ENCODE measurements around the gene MYBBP1A. TPM values are rescaled to one million over a fixed set of nuclear protein-coding genes. Genes with fewer than 3 reads are reported as not detected.
A peak's percentile ranks its signal among the peaks of the same experiment; 100 is the strongest.

MYBBP1A gene
- total and polyA plus RNA-seq, 2 of the 13 experiments (the other 11 are each of a cell fraction or from before 2014, with no cell fraction given): 18.6 to 54.8 TPM

DNA sequence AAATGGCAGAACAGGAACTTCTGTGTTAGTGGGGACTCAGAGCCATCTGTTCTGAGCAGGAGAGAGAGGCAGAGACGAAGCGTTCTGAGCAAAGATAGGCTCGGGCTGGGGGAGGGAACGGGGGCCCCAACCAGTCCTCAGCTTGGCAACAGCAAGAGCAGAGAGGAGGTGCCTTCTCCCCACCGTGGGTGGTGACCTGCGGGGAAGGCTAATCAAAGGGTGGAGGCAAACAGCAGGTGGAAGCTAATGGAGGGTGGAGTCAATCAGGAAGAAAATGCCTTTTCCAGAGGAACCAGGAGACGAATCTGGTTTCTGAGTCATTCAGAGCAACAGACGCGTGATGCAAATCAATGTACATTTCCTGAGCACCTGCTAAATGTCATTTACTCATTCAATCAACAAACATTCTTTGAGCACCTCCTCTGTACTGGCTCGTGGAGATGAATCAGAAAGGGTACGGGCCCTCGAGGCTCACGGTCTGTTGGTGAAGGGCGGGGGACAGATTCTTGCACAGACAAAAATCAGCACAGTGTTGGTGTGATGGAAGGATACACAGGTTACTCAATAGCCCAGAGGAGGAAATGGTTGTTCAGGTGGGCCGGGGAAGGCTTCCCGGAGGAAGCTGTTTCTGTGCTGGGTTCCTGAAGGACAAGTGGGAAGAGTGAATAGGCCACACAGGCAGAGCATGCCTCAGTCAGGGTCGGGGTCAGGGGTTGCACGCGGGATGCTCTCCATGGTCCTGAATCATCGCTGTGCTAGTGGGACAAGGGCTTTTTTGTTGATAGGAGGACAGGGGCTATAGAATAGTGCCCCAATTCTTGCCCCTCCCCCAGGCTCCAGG is 62.2 kb downstream of the MYBBP1A start (continued):
- TF ChIP-seq, protein P1, sequence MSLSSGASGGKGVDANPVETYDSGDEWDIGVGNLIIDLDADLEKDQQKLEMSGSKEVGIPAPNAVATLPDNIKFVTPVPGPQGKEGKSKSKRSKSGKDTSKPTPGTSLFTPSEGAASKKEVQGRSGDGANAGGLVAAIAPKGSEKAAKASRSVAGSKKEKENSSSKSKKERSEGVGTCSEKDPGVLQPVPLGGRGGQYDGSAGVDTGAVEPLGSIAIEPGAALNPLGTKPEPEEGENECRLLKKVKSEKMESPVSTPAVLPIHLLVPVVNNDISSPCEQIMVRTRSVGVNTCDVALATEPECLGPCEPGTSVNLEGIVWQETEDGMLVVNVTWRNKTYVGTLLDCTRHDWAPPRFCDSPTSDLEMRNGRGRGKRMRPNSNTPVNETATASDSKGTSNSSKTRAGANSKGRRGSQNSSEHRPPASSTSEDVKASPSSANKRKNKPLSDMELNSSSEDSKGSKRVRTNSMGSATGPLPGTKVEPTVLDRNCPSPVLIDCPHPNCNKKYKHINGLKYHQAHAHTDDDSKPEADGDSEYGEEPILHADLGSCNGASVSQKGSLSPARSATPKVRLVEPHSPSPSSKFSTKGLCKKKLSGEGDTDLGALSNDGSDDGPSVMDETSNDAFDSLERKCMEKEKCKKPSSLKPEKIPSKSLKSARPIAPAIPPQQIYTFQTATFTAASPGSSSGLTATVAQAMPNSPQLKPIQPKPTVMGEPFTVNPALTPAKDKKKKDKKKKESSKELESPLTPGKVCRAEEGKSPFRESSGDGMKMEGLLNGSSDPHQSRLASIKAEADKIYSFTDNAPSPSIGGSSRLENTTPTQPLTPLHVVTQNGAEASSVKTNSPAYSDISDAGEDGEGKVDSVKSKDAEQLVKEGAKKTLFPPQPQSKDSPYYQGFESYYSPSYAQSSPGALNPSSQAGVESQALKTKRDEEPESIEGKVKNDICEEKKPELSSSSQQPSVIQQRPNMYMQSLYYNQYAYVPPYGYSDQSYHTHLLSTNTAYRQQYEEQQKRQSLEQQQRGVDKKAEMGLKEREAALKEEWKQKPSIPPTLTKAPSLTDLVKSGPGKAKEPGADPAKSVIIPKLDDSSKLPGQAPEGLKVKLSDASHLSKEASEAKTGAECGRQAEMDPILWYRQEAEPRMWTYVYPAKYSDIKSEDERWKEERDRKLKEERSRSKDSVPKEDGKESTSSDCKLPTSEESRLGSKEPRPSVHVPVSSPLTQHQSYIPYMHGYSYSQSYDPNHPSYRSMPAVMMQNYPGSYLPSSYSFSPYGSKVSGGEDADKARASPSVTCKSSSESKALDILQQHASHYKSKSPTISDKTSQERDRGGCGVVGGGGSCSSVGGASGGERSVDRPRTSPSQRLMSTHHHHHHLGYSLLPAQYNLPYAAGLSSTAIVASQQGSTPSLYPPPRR (CRISPR knock-in tag; IDR thresholded peaks at IDR 0.05; ENCODE audit: borderline replicate concordance): no peak
- TF ChIP-seq ZC3H13 (CRISPR knock-in tag; IDR thresholded peaks at IDR 0.05) (no peak), PAF1 (CRISPR knock-in tag; IDR thresholded peaks at IDR 0.05) (no peak), NCOR1 (IDR thresholded peaks at IDR 0.05; ENCODE audit: borderline replicate concordance, low read length) (no peak), SIN3A (IDR thresholded peaks at IDR 0.05; ENCODE audit: borderline replicate concordance, low read depth, low read length) (no peak), ZNF317 (CRISPR knock-in tag; IDR thresholded peaks at IDR 0.05) (0 out of 2 replicates have a peak, but pooled peaks have one; percentile 54), HDAC1 (CRISPR knock-in tag; IDR thresholded peaks at IDR 0.05) (no peak; the same call in 1 of the 2 replicates), SIN3B (IDR thresholded peaks at IDR 0.05; ENCODE audit: low read length) (no peak), NFE2L1 (CRISPR knock-in tag; IDR thresholded peaks at IDR 0.05; ENCODE audit: borderline replicate concordance) (no peak), ZNF460 (CRISPR knock-in tag; IDR thresholded peaks at IDR 0.05; ENCODE audit: borderline replicate concordance) (no peak)
- TF ChIP-seq, protein P2, sequence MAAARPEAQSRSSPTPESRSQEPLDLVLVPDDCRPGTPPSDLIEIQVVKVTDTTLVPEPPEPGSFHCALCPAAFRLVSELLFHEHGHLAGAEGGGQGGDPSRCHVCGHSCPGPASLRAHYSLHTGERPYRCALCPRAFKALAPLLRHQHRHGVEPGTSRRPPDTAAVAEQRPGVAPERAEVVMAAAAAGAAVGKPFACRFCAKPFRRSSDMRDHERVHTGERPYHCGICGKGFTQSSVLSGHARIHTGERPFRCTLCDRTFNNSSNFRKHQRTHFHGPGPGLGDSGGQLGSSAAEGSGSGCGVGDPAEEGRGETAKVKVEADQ (CRISPR knock-in tag; IDR thresholded peaks at IDR 0.05; ENCODE audit: borderline replicate concordance): no peak
- TF ChIP-seq, protein P3, sequence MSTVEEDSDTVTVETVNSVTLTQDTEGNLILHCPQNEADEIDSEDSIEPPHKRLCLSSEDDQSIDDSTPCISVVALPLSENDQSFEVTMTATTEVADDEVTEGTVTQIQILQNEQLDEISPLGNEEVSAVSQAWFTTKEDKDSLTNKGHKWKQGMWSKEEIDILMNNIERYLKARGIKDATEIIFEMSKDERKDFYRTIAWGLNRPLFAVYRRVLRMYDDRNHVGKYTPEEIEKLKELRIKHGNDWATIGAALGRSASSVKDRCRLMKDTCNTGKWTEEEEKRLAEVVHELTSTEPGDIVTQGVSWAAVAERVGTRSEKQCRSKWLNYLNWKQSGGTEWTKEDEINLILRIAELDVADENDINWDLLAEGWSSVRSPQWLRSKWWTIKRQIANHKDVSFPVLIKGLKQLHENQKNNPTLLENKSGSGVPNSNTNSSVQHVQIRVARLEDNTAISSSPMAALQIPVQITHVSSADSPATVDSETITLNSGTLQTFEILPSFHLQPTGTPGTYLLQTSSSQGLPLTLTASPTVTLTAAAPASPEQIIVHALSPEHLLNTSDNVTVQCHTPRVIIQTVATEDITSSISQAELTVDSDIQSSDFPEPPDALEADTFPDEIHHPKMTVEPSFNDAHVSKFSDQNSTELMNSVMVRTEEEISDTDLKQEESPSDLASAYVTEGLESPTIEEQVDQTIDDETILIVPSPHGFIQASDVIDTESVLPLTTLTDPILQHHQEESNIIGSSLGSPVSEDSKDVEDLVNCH (CRISPR knock-in tag; IDR thresholded peaks at IDR 0.05): no peak
- TF ChIP-seq, protein P4, sequence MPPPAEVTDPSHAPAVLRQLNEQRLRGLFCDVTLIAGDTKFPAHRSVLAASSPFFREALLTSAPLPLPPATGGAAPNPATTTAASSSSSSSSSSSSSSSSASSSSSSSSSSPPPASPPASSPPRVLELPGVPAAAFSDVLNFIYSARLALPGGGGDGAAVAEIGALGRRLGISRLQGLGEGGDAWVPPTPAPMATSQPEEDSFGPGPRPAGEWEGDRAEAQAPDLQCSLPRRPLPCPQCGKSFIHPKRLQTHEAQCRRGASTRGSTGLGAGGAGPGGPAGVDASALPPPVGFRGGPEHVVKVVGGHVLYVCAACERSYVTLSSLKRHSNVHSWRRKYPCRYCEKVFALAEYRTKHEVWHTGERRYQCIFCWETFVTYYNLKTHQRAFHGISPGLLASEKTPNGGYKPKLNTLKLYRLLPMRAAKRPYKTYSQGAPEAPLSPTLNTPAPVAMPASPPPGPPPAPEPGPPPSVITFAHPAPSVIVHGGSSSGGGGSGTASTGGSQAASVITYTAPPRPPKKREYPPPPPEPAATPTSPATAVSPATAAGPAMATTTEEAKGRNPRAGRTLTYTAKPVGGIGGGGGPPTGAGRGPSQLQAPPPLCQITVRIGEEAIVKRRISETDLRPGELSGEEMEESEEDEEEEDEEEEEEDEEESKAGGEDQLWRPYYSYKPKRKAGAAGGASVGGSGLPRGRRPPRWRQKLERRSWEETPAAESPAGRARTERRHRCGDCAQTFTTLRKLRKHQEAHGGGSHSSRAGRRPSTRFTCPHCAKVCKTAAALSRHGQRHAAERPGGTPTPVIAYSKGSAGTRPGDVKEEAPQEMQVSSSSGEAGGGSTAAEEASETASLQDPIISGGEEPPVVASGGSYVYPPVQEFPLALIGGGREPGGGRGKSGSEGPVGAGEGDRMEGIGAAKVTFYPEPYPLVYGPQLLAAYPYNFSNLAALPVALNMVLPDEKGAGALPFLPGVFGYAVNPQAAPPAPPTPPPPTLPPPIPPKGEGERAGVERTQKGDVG (CRISPR knock-in tag; IDR thresholded peaks at IDR 0.05; ENCODE audit: borderline replicate concordance): no peak
- TF ChIP-seq, protein P5, sequence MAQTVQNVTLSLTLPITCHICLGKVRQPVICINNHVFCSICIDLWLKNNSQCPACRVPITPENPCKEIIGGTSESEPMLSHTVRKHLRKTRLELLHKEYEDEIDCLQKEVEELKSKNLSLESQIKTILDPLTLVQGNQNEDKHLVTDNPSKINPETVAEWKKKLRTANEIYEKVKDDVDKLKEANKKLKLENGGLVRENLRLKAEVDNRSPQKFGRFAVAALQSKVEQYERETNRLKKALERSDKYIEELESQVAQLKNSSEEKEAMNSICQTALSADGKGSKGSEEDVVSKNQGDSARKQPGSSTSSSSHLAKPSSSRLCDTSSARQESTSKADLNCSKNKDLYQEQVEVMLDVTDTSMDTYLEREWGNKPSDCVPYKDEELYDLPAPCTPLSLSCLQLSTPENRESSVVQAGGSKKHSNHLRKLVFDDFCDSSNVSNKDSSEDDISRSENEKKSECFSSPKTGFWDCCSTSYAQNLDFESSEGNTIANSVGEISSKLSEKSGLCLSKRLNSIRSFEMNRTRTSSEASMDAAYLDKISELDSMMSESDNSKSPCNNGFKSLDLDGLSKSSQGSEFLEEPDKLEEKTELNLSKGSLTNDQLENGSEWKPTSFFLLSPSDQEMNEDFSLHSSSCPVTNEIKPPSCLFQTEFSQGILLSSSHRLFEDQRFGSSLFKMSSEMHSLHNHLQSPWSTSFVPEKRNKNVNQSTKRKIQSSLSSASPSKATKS (CRISPR knock-in tag; IDR thresholded peaks at IDR 0.05): 0 out of 2 replicates have a peak, but pooled peaks have one; percentile 49
